GM03348 (cell line): ENCODE data around the gene NID1.
A peak's percentile ranks its signal among the peaks of the same experiment; 100 is the strongest.

Experiments
- DNase-seq: peaks from one replicate; pipeline ENCODE4 v3.0.0; 2012; ENCODE audit warnings: low spot score

The NID1 gene

DNA sequence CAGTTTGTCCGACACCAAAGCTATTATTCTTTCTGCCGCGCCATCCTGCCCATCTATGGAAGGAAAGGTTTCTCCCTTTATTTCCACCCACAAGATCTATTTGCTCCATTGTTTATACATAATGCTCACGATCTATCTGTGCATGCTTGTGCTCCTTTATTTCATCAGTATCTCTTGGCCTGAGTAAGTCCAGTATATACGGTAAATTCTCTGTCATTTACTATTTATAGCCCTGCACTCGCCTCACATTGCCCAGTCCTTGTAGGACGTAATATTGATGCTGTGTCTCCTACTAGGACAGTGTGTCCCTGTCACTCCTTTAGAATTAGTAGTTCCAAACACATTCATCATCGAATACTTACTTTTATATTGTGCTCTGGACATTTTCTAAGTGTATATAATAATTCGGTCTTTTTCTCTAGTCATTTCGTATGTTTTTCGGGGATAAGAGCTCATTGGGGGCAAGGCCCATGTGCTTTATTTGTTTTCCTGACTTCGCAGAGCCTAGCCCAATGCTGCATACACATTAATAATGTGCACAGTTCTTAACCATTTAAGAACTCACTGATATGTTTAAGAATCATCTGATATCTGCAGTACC lies 3.1 kb upstream of the NID1 start:
- no peak for DNase-seq

DNA sequence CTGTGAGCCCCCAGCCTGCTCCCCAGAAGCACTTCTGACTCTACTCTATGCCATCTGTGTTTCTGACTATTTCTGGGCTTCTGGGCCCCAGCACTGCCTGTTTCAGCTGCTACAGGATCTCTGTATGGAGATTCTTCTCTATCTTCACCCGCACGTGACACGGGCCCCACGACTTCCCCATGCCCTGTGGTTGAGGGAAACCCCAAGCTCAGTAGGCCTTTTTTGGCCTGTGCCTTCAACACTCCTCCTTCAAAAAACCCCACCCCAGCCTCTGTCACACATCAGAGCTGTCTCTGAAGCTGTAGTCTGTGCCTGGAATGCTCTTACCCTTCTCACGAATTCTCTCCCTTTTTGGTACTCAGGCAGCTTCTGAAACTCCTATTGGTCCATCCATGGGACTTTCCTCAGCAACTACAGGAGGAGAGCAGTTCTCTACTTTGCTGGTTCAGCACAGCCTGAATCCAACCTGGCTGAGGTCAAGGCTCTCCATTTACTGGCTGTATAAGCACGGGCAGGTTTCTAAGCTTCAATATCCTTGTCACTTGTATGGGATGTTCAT lies 2.0 kb upstream of the NID1 start:
- no peak for DNase-seq

GRCh38 chr1:236066054-236066453 lies 1.2 kb upstream of the NID1 start:
- DNase-seq = no peak

DNA sequence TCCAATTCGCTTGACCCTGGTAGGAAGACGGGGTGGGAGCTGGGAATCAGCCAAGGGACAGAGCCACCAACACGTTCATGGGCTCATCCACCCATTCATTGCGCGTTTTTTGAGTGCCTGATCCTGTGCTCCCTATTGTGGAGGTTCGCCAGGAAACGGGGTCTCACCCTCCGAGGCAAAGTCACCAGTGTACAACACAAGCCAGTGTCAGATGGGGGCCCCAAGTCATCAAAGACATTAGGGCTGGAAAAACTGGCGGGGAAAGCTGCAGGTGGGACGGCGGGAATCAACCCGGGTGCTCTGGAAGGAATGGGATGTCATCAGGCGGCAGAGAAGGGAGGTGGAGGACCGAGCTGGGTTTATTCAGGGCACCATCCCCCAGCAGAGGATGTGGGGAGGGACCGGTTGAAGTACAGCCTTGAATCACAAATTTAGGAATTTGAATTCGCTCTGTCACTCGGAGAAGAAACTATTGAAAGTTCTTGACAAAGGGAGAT lies 667 bp upstream of the NID1 start:
- no peak for DNase-seq

DNA sequence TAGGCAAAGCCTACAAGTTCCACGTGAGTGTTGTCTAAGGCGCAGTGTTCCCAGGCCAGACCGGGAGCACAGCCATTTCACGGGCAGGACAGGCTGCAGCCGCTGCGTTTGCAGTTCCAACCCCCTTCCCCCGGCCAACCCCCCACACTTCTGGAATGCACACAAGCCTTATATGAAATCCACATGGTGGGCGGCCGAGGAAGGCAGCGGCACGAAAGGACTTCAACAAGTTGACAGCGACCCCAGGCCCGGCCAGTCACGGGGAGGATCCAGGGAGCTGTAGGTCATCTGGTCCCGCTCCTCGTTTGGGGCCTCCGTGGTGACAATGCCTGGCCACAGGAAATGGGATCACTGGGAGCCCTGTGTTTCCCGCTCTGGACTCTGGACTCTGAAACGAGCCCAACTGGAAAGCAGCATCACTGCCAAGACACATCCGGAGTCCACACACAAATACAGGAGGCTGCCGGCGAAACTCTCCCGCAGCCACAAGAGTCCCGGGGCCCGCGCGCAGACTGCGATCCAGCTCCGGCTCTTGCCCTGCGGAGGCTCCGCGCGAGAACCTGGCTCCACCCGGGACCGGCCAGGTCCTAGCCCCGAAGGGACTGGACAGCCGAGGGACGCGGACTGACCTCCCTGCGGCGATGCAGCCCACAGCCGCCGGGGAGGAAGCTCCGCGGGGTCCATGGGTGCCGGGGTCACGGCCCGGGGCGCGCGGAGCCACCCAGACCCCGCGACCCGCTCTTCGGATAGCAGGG lies 794 bp downstream of the NID1 start:
- DNase-seq = peak; percentile 80

- DNase-seq = no peak
Measured at GRCh38 chr1:236063551-236063918, 1.4 kb downstream of the NID1 start.

- DNase-seq = no peak
Measured at GRCh38 chr1:236060286-236060685, 4.6 kb downstream of the NID1 start.

- no peak for DNase-seq
Measured at GRCh38 chr1:236059011-236059410, 5.9 kb downstream of the NID1 start.

DNA sequence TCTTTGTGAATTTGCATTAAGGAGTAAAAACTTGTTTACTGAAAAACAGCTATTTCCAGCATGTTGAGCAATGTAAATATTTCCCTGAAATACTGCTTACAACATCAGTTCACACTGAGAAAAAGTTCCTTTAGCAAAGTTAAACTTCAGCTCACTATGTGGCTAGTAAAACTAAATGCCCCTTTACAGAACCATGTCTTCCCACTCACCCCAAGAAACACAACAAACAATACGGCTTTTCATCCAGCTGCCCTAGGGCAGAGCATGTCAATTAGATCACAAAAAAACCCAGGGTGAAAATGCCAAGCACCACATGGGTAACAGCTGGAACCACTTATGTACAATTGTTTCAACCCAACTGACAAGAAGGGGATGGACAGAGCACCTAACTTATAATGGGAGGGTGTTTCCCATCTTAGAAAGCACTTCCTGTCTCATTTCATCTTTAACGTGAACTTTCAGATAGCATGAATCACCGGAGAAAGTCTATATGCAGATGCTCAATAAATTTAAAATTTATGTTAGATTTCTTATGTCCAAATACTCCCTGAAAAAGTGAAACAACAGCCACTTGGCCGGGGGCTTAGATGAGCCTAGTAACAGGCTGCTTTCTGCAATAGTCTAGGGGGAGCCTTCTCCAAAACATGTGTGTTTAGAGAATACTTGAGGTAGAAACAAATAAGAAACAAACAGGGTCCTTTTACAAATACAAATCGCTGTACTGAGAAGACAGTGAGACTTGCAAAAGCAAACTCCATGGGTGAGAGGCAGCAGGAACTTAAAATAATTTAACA lies 6.6 kb downstream of the NID1 start:
- DNase-seq = peak; percentile 53

DNA sequence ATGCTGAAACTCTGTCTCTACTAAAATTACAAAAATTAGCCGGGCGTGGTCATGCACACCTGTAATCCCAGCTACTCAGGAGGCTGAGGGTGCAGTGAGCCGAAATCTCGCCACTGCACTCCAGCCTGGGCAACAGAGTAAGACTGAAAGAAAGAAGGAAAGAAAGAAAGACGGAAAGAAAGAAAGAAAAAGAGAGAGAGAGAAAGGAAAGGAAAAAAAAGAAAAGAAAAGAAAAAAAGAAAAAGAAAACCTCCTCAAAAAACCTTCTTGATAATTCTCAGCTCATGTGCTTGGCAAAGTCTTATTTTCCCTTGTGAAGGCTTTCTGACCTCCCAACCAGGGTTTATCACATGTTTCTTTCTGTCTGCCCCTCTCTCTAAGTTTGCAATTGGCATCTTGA lies 7.3 kb downstream of the NID1 start:
- no peak for DNase-seq

- DNase-seq = no peak
Measured at GRCh38 chr1:236052232-236052993, 12.5 kb downstream of the NID1 start.

DNA sequence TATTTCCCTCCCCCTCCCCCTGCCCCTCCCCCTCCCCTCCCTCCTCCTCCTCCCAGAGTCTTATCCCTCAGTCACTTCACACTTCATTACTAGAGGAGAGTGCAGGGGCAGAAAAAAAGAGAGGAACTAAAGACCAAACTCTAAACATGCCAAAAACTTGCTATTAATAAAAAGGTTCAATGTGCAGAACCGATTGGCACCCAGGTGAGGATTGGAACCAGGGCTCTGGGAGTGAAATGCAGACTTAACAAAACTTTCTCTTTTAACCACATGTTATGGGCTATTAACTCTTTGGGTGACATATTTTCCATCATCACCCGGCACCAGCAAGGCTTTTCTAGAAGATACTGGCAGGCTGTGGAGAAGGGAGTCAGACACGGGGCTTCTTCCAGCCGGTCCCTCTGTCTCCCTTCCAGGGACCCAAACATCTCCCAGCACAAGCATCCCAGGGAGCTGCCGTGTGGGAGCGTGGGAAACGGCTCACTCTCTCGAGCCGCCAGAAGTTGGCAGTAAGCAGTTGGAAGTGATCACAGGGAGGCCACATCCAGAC lies 13.6 kb downstream of the NID1 start:
- peak; percentile 36 for DNase-seq

- no peak for DNase-seq
Measured at GRCh38 chr1:236045771-236046170, 19.1 kb downstream of the NID1 start.

- no peak for DNase-seq
Measured at GRCh38 chr1:236044341-236044740, 20.5 kb downstream of the NID1 start.

DNA sequence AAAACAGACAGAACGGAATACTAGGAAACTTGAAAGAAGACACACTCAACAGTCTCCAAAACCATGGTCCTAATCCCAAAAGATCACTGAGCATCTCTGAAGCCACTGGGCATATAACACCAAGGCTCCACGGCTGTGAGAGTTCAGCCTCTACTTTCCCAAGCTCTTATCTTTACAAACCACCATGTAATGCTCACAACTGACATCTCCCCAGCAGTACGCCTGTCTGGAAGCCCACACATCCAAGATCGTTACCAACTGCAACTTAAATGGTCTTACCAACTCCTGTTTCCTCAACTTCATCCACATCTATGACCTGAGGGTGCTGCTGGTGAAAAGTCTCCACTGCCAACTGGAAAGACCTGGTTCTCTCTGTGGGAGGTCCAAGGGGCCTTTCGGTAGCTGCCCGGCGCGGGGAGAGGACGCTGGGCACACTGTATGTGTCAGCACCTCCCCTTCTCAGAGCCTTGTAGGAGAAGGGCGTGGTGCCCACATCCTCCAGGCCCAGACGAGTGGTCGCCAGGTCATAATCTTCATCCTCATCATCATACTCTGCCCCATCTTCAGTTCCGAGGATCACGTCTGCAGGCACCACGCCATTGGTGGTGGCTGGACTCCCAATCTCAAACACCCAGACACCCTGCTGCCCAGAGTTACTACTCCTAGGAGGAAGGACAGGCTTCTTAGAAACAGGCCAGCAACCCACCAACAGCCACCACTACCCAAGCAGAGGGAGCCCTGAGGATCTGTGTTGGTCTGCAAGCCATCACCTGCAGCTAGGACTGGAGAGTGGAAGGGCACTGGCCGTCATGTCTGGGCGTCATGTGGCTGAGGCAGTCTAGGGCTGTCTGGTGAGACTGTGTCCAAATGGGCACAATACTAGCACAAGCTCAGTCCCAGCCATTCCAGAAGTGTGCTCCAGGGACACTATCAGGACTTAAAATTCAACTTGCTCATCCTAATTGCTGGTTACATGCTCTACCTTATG lies 23.0 kb downstream of the NID1 start:
- no peak for DNase-seq

DNA sequence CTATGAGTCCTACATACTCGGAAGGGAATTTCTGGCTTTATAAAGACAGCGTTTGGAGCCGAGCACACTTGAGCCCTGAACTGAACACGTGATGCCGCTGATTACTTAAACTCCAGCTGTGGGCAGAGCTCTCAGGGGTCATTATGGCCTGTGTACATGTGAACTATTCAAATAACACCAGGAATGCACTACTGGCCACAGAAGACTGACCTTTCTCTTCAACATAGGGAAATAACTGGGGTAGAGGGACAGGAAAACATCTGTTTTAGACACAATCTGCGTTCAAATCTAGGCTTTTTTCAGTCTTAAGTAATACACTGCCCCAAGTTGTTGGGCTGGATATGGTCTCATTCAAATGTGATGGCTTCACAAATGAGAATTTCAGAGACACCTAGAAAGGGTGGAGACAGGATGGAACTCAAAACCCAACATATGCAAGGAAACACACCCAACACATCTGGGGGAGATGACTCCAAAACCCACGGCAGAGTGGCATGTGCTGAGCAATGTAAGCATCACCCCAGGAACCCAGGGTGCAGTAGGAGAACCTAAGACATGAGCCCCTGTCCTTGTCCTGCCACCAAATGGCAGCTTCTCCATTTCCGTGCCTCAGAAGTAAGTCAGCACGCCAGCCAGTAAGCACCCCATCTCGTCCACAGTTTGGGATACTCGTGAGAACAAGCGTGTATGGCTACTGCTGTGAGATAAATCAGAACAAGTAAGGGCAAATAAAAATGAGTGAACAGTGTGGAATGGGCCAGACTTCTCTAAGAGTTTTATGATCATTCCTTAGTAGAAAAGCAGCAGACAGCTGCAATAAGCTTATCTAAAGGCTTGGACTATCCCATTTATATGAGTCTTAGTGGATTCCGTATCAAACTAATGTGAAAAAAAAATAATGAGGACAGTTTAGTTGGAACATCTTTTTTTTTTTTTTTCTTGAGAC lies 24.9 kb downstream of the NID1 start:
- DNase-seq = no peak

GRCh38 chr1:236038034-236038433 lies 26.9 kb downstream of the NID1 start:
- DNase-seq = no peak

GRCh38 chr1:236035681-236036101 lies 29.2 kb downstream of the NID1 start:
- peak; percentile 46 for DNase-seq

DNA sequence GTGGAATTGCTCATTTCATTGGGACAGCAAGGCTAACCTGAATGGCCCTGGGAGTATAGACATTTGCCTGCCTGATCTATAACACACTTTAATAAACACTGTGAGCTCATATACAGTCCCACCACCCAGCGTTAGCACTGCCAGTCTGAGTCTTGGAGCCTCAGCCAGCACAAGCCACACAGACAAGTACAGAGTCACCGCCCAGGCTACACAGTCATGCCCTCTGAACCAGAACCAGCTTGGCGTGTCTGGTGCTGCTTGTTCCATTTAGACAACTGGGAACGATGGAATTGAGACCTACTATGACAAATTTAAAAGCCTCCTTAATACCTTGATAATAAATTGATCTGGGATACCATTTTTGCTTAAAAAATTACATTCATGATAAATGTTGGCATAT lies 31.6 kb downstream of the NID1 start:
- no peak for DNase-seq
